ENCODE results near the gene MT1A. TPM values are rescaled to one million over a fixed set of nuclear protein-coding genes. Genes with fewer than 3 reads are reported as not detected.

The MT1A gene
- total RNA-seq, 1 experiment from 2014 or later = not detected

GRCh38 chr16:56679078-56679730 lies 40.7 kb downstream of the MT1A start:
- DNase-seq (ENCODE audit: low spot score) = no peak

DNA sequence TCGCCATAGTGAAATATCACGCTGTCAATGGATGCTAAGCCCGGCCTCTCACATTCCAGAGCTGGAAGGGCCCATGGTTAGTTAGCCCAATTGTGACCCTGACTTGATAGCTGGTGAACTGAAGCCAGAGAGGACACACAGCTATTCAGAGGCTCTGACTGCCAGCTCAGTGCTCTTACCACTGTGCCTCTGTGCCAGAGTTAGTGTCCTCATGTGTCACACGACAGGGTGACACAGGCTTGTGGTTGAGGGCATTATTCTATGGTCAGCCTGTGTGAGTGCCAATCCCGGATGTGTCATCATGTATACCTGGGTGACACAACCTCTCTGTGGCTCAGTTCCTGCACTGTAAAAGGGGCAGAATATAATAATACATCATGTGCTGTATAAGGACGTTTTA lies 41.4 kb downstream of the MT1A start:
- peak; percentile 41 for DNase-seq (ENCODE audit: low spot score)

DNA sequence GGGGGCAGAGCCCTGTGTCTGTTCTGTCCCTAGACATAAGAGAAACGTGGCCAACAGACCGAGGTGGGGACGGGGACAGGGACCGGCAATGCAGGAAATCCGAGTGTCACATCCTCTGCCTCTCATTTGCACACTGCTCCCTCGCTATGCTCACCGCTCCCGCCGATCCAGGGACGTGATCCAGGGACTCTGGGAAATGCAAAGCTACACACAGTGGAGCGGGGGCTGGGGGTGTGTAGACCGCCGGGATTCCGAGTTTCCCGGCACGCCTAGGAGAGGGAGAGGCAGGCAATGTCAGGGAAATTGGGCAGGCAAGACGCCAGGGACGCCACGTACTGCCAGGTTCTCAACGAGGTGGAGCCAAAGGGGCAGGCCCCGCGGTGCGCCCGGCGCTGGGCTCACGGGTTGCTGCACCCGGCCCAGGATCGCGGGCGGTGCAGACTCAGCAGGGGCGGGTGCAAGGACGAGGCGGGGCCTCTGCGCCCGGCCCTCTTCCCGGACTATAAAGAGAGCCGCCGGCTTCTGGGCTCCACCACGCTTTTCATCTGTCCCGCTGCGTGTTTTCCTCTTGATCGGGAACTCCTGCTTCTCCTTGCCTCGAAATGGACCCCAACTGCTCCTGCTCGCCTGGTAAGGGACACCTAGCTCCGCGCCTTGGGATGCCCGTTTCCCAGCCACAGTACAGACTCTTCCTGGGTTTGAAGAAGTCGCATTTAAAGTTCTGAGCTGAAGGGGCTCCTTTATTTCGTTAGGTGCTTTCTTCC lies 43.7 kb downstream of the MT1A start, which contains the start of gene MT1X:
Gene MT1X, plus strand, starts transcription at position 532 of the 764 bp plus-strand sequence. Its CDS starts 71 bp downstream, at position 603.
- DNase-seq (ENCODE audit: low spot score) = peak; percentile 83

GRCh38 chr16:56682703-56683397 lies 44.4 kb downstream of the MT1A start:
- no peak for DNase-seq (ENCODE audit: low spot score)

DNA sequence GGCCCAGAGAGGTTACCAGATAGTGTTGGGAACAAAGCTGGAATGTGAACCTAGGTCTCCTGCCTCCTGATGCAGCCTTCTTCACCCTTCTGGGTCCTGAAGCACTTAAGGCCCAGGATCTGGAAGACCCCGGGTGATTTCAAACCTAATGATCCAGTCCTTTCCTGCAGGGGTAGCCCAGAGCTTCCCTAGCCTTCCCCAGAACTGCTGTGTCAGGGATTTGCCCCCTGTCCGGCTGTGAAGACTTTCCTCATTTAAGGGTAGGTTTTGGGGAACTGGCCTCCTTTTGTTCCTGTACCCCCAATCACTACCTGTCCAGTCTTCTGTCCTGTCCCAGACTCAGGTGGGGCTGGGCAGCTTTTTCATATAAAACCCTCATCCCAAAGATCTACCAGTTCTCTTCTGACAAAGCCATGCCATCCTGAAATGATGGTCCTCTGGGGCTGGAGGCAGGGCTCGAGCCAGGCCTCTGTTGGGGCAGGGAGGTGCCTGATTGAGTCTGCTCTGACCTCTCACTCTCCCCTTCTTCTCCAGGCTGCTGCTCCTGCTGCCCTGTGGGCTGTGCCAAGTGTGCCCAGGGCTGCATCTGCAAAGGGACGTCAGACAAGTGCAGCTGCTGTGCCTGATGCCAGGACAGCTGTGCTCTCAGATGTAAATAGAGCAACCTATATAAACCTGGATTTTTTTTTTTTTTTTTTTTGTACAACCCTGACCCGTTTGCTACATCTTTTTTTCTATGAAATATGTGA lies 45.1 kb downstream of the MT1A start:
- no peak for DNase-seq (ENCODE audit: low spot score)

DNA sequence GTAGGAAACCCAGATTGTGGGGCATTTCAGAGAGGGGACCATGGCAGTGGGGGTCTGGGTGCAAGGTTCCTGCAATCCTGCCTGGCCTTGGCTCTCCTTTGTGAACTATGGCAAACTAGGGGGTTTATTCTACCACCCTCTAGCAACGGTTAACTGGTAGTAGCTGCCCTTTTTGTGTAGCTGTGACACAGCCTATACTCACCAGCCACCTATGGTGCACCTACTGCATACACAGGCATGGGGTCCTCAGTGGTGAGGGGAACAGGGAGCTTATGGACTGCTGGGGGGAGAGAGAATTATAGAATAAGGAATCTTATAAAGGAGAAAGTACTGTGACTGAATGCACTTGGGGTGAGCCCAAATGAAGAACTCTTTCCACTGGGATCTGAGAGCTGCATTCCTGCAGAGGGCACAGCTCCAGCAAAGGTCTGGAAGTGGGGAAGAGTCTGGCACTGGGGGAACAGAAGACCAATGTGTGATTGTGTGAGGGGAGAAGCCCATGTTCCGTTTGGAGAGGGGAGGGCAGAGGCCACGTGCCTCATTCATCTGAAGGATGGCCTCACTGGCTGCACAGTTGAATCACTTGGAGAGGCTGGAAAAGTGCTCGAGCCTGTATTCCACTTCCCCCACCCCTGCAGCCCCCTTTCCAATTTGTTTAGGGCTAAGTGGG lies 45.9 kb downstream of the MT1A start:
- DNase-seq (ENCODE audit: low spot score) = no peak

GRCh38 chr16:56684926-56685590 lies 46.6 kb downstream of the MT1A start:
- no peak for DNase-seq (ENCODE audit: low spot score)

DNA sequence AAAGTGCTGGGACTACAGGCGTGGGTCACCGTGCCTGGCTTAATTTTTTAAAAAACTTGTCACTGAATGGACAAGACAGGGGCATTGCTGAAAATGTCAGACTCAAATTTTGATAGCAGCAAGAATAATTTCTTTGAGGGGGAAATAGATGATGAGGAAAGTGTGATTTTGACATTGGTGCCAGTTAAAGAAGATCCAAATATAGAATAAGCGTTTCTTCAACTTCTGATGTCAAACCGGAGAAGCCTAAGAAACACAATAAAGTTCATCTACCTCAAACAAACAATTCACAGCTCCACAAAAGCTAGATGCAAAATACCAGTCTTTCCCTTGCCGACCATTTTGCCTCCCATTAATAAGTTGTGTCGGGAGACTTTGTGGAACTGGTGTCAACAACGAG lies 48.3 kb downstream of the MT1A start:
- no peak for DNase-seq (ENCODE audit: low spot score)

GRCh38 chr16:56688762-56689161 lies 50.3 kb downstream of the MT1A start:
- DNase-seq (ENCODE audit: low spot score) = no peak

GRCh38 chr16:56689171-56689570 lies 50.7 kb downstream of the MT1A start:
- DNase-seq (ENCODE audit: low spot score) = peak; percentile 40

Other genes starting within 250 kb of the MT1A start
- gene AMFR, start 213.1 kb upstream of the MT1A start, total RNA-seq (2014; rRNA removed; shearing (Covaris generic)) = 172 and 175 TPM in 2 replicates
- gene NUDT21, start 187.3 kb upstream of the MT1A start, total RNA-seq (2014; rRNA removed; shearing (Covaris generic)) = 177 and 191 TPM in 2 replicates
- 154 and 217 TPM in 2 replicates for gene OGFOD1, start 187.1 kb upstream of the MT1A start, total RNA-seq (2014; rRNA removed; shearing (Covaris generic))
- 57.6 and 64.5 TPM in 2 replicates for gene BBS2, start 118.6 kb upstream of the MT1A start, total RNA-seq (2014; rRNA removed; shearing (Covaris generic))
- gene MT4, start 73.6 kb upstream of the MT1A start, total RNA-seq (2014; rRNA removed; shearing (Covaris generic)) = not detected in 2 replicates
- not detected in 2 replicates for gene MT3, start 49.1 kb upstream of the MT1A start, total RNA-seq (2014; rRNA removed; shearing (Covaris generic))
- 137 and 184 TPM in 2 replicates for gene MT2A, start 30.1 kb upstream of the MT1A start, total RNA-seq (2014; rRNA removed; shearing (Covaris generic))
- not detected in 2 replicates for gene MT1E, start 12.9 kb upstream of the MT1A start, total RNA-seq (2014; rRNA removed; shearing (Covaris generic))
- gene MT1M, start 6.0 kb upstream of the MT1A start, total RNA-seq (2014; rRNA removed; shearing (Covaris generic)) = not detected in 2 replicates
- gene MT1B, start 13.2 kb downstream of the MT1A start, total RNA-seq (2014; rRNA removed; shearing (Covaris generic)) = not detected in 2 replicates
- not detected in 2 replicates for gene MT1F, start 19.3 kb downstream of the MT1A start, total RNA-seq (2014; rRNA removed; shearing (Covaris generic))
- not detected in 2 replicates for gene MT1G, start 29.4 kb downstream of the MT1A start, total RNA-seq (2014; rRNA removed; shearing (Covaris generic))
- gene MT1H, start 31.1 kb downstream of the MT1A start, total RNA-seq (2014; rRNA removed; shearing (Covaris generic)) = not detected in 2 replicates
- gene MT1X, start 43.8 kb downstream of the MT1A start, total RNA-seq (2014; rRNA removed; shearing (Covaris generic)) = 24.9 and 97.3 TPM in 2 replicates
- 134 and 139 TPM in 2 replicates for gene NUP93, start 91.5 kb downstream of the MT1A start, total RNA-seq (2014; rRNA removed; shearing (Covaris generic))
- not detected in 2 replicates for gene SLC12A3, start 226.5 kb downstream of the MT1A start, total RNA-seq (2014; rRNA removed; shearing (Covaris generic))